Astrocyte of the spinal cord (primary cell): ENCODE measurements around the gene TTC5.

ENCODE experiments used
- DNase-seq: peaks from one replicate; pipeline ENCODE4 v3.0.0; 2011; ENCODE audit warnings: low read depth, low spot score
- H3K4me3 ChIP-seq: 2 replicates; pipeline ENCODE4 v1.5.1; 2011; ENCODE audit warnings: low read depth, mild to moderate bottlenecking, low read length, moderate library complexity
- CTCF ChIP-seq: IDR thresholded peaks from 2 replicates; pipeline ENCODE4 v1.5.1; 2012; ENCODE audit warnings: low read depth, mild to moderate bottlenecking, low read length, inconsistent platforms
- in situ Hi-C: cut with HindIII; loops from 2 replicates; pipeline ENCODE4 v1.10.0; 2017; ENCODE audit warnings: low sequenced_read_pairs

Gene TTC5

GRCh38 chr14:20332431-20332787 is 26.7 kb upstream of the TTC5 start:
- TF ChIP-seq CTCF, result no peak
- in situ Hi-C loops, result no loop called here
- peak overlapping the region; percentile 64 for H3K4me3 ChIP-seq
- no peak for DNase-seq

- no peak for DNase-seq
- no peak for TF ChIP-seq CTCF
- in situ Hi-C loops, result no loop called here
- no peak overlapping the region for H3K4me3 ChIP-seq
These were observed 25.4 kb upstream of the TTC5 start for GRCh38 chr14:20331053-20331613.

GRCh38 chr14:20329355-20329754 is 23.6 kb upstream of the TTC5 start:
- no peak for TF ChIP-seq CTCF
- H3K4me3 ChIP-seq, result no peak overlapping the region
- in situ Hi-C loops, result no loop called here
- DNase-seq, result no peak

- in situ Hi-C loops, result no loop called here
- H3K4me3 ChIP-seq, result no peak overlapping the region
- no peak for TF ChIP-seq CTCF
- DNase-seq, result no peak
These were observed 23.0 kb upstream of the TTC5 start for GRCh38 chr14:20328705-20329104.

GRCh38 chr14:20327005-20327869 is 21.5 kb upstream of the TTC5 start:
- H3K4me3 ChIP-seq, result no peak overlapping the region
- in situ Hi-C loops, result no loop called here
- TF ChIP-seq CTCF, result peak; percentile 64
- DNase-seq, result peak; percentile 74

GRCh38 chr14:20317720-20318119 is 12.0 kb upstream of the TTC5 start:
- in situ Hi-C loops, result no loop called here
- no peak for DNase-seq
- TF ChIP-seq CTCF, result no peak
- H3K4me3 ChIP-seq, result no peak overlapping the region
